ENCODE results near the gene TPSG1.
"Not testable (repeated sequence)": the region's sequence is repeated elsewhere in the genome, so short reads cannot be mapped to it uniquely, and the experiment has no call there.

TPSG1 gene

GRCh38 chr16:1225051-1225451 lies at the start of gene TPSG1:
Gene TPSG1 (minus strand): TSS chr16:1225268. CDS start chr16:1225252, 16 bp downstream.
- FAIRE-seq = no peak

GRCh38 chr16:1274767-1275166 lies 49.7 kb upstream of the TPSG1 start:
- no peak for FAIRE-seq

- no peak for FAIRE-seq
Measured at GRCh38 chr16:1273816-1274215, 48.7 kb upstream of the TPSG1 start.

DNA sequence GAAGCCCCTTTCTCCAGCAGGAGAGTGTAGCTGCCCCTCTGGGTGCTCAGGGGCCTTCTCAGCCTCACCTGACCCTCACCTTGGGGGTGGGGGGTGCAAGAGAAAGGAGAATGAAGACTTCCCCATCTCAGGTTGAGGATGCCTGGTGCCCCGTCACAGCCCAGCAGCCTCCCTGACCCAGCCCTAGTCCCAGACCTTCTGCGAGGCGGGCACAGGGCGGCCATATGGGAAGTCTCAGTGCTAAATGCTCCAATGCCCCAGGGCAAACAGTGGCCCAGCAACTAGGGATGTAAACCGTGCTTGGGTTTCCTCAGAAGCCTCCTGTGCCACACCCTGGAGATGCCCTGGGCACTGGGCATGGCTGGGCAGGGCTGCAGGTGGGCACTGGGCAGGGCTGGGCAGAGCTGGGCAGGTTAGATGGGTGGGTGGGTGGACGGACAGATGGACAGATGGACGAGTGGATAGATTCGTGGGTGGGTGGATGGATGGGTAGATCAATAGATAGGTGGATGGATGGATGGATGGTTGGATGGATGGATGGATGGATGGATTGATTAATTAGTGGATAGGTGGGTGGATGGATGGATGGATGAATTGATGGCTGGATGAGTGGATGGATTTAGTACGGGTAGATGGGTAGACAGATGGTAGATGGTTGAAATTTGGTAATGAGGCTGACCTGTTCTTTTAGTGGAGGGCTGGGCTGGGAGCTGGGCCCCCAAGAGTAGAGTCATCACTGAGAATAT lies 47.6 kb upstream of the TPSG1 start:
- FAIRE-seq = no peak

DNA sequence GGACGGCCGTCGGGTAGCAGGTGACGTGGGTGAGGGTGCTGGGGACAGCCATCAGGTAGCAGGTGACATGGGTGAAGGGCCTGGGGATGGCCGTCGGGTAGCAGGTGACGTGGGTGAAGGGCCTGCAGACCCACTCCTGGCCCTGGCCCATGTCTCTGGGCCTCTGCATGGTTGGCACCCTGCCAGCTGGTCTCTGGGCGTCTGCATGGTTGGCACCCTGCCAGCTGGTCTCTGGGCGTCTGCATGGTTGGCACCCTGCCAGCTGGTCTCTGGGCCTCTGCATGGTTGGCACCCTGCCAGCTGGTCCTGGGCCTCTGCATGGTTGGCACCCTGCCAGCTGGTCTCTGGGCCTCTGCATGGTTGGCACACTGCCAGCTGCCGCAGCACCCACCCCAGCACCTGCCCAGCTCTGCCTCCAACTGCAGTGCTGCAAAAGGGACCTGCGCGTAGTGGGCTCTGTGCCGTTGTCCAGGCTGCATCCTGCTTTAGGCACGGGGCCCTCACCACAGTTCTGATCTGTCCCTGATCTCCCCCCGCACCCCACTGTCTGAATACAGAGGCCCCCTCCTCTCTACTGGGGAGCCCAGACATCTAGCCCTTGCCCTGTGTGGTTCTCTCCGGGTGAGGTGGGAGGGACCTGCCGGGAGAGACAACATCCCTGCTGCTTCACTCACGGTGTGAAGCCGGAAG lies 46.8 kb upstream of the TPSG1 start:
- FAIRE-seq = not testable (repeated sequence)

GRCh38 chr16:1271380-1271723 lies 46.3 kb upstream of the TPSG1 start:
- FAIRE-seq = no peak

DNA sequence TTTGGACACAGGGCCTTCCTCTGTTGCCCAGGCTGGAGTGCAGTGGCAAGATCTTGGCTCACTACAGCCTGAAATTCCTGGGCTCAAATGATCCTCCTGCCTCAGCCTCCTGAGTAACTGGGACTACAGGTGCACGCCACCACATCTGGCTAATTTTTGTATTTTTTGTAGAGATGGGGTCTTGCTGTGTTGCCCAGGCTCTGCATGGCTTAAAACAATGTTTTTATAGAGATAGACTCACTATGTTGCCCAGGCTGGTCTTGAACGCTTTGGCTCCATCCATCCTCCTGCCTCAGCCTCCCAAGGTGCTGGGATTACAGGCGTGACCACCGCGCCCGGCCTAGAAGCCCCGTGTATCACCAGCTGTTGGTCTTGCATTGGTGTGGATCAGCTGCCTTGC lies 44.4 kb upstream of the TPSG1 start:
- FAIRE-seq = not testable (repeated sequence)

GRCh38 chr16:1265826-1266225 lies 40.8 kb upstream of the TPSG1 start:
- no peak for FAIRE-seq

- FAIRE-seq = no peak
Measured at GRCh38 chr16:1265090-1265630, 40.1 kb upstream of the TPSG1 start.

GRCh38 chr16:1264345-1265089 lies 39.4 kb upstream of the TPSG1 start:
- no peak for FAIRE-seq

DNA sequence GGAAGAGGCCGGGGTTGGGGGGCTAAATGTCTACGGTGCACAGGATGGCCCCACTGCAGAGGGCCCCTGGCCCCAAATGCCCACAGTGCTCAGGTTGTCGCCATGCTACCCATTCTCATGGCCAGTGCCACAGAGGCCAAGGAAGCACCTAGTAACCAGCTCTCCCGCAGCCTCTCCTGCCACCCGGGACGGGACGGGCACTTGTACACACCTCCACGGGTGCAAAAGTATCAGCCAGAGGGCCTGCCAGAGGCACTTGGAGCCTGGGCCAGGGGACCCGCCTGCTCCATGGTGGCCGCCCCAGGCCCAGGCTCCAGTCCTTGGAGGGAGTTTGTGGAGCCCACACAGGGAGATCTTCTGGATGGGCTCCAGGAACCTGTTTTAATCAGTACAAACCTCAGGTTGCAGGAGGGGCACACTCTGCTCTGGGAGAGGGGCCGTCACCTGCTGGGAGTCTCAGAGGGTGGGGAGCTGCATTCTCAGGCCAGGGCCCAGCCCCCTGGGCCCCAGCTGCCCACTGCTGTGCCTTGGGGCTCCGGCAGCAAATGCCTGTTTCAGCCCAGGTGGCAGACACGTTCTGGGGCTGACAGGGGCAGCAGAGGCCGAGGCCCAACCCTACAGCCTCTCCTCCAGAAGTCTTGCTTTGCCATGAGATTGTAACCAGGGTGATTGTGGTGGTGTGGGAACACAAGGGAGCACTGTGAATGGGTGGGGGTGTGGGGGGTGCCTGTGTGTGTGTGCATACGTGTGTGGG lies 38.7 kb upstream of the TPSG1 start:
- no peak for FAIRE-seq

GRCh38 chr16:1262846-1263221 lies 37.8 kb upstream of the TPSG1 start:
- FAIRE-seq = no peak

GRCh38 chr16:1262210-1262845 lies 37.3 kb upstream of the TPSG1 start:
- no peak for FAIRE-seq

DNA sequence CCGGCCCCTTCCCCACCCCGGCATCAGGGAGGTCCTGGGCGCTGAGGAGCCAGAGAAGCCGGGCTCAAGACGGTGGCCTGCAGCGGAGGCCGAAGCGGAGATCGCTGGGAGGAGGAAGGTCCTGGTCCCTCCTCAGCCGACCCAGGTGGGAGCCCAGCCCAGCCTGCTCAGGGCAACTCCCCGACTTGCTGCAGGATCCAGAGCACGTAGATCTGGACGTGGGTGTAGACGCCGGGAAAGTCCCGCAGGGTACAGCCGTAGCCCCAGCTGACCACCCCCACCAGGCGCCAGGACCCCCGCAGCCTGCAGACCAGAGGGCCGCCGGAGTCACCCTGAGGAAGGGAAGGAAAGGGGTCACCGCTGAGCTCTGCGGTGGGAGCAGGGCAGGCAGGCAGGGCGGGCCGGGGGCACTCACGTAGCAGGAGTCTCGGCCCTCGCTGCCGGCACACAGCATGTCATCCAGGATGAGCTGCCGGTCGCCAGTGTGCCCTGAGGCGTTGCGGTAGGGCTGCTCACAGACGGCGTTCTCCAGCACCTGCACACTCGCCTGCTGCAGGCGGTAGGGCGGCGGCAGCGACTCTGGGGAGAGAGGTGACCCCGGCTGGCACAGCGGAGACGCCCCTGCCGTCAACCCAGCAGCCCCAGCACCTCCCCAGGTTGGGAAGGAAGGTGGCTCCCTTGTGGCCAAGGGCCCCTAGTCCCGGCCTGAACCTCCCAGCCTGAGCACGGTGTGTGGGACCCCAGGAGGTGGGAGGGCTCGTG lies 36.2 kb upstream of the TPSG1 start:
- FAIRE-seq = no peak

- no peak for FAIRE-seq
Measured at GRCh38 chr16:1260101-1260680, 35.1 kb upstream of the TPSG1 start.

- no peak for FAIRE-seq
Measured at GRCh38 chr16:1259760-1260068, 34.6 kb upstream of the TPSG1 start.

- no peak for FAIRE-seq
Measured at GRCh38 chr16:1258906-1259759, 34.1 kb upstream of the TPSG1 start.

GRCh38 chr16:1258225-1258600 lies 33.1 kb upstream of the TPSG1 start:
- FAIRE-seq = no peak

GRCh38 chr16:1257561-1258224 lies 32.6 kb upstream of the TPSG1 start:
- no peak for FAIRE-seq

DNA sequence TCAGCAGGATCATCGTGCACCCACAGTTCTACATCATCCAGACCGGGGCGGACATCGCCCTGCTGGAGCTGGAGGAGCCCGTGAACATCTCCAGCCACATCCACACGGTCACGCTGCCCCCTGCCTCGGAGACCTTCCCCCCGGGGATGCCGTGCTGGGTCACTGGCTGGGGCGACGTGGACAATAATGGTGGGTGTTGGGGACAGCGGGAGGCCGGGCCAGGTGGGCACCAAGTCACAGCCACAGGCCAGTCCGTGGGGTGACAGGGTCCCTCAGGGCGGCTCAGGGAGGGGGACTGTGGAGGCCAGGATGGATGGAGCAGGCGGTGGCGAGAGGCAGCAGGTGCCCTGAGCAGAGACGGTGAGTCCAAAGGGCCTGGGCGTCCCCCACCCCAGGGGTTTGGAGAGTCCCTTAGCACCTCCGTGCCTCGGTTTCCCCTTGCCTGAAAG lies 31.8 kb upstream of the TPSG1 start:
- FAIRE-seq = no peak

All from colon (tissue), 2 donors.